GM15510 (cell line): Measurements from ENCODE around the gene CITED2.

Experiments
- POLR2A ChIP-seq: IDR thresholded peaks from 3 replicates; pipeline ENCODE4 v1.6.1; 2011; ENCODE audit warnings: borderline replicate concordance; ENCODE audit not compliant: insufficient read length; ENCODE audit errors: extremely low read depth

Gene CITED2

GRCh38 chr6:139374357-139375225 lies at the start of gene CITED2:
TSS of gene CITED2 (minus strand) at chr6:139374648. CDS start at chr6:139373944, 704 bp downstream.
- peak; percentile 99 for TF ChIP-seq POLR2A

- TF ChIP-seq POLR2A: no peak
These were observed 48.7 kb upstream of the CITED2 start for GRCh38 chr6:139423037-139423703.

GRCh38 chr6:139422105-139423036 lies 47.9 kb upstream of the CITED2 start:
- no peak for TF ChIP-seq POLR2A

GRCh38 chr6:139418481-139419132 lies 44.2 kb upstream of the CITED2 start:
- no peak for TF ChIP-seq POLR2A

- TF ChIP-seq POLR2A: no peak
These were observed 41.7 kb upstream of the CITED2 start for GRCh38 chr6:139416146-139416545.

GRCh38 chr6:139415365-139415764 lies 40.9 kb upstream of the CITED2 start:
- no peak for TF ChIP-seq POLR2A

GRCh38 chr6:139409026-139409425 lies 34.6 kb upstream of the CITED2 start:
- TF ChIP-seq POLR2A: no peak

GRCh38 chr6:139407718-139408222 lies 33.3 kb upstream of the CITED2 start:
- no peak for TF ChIP-seq POLR2A

GRCh38 chr6:139406577-139407343 lies 32.3 kb upstream of the CITED2 start:
- TF ChIP-seq POLR2A: no peak

GRCh38 chr6:139402876-139403386 lies 28.5 kb upstream of the CITED2 start:
- TF ChIP-seq POLR2A: no peak

GRCh38 chr6:139398658-139399057 lies 24.2 kb upstream of the CITED2 start:
- TF ChIP-seq POLR2A: no peak

- TF ChIP-seq POLR2A: no peak
These were observed 21.4 kb upstream of the CITED2 start for GRCh38 chr6:139395891-139396301.

- no peak for TF ChIP-seq POLR2A
These were observed 20.9 kb upstream of the CITED2 start for GRCh38 chr6:139395371-139395770.
